A549 (cell line): ENCODE measurements around the gene CSPG4. TPM values are rescaled to one million over a fixed set of nuclear protein-coding genes. Genes with fewer than 3 reads are reported as not detected.

Source experiments
- ATAC-seq, 2 experiments: fragments of 200-7000 bp in 1 of 2; fragments of >200 bp in 1 of 2; cut with Nextera tagmentation in 1 of 2; cut with Tn5 transposase in 1 of 2; 3 replicates each; pipeline versions ENCODE4 v1.8.0 to v1.9.1; 2018 to 2020; ENCODE audit warnings: mild to moderate bottlenecking in 1 of 2, moderate library complexity in 1 of 2
- CTCF ChIA-PET: fragments of 300-600 bp; sonication (Branson Sonifier 250); formaldehyde crosslinking; extraction: SDS; loops from one replicate; lab custom pipeline; 2021; ENCODE audit warnings: antibody characterized with exemption, inconsistent platforms; lab: Yijun Ruan, JAX
- POLR2A ChIA-PET: fragments of 350-600 bp; formaldehyde crosslinking; extraction: SDS; loops from one replicate; lab custom pipeline; 2021; ENCODE audit warnings: antibody characterized with exemption, inconsistent platforms; lab: Yijun Ruan, JAX
- DNase-seq, 2 experiments: peaks; one replicate each; pipeline versions ENCODE4 v3.0.0 to v3.0.0-alpha.2; 2011 to 2016; ENCODE audit warnings: low read depth in 1 of 2, low spot score in 1 of 2
- FAIRE-seq: peaks from 2 replicates; lab custom pipeline; 2011; peaks lifted over from hg19 to GRCh38; lab: Jason Lieb, UNC
- H3K27ac ChIP-seq, 2 experiments: fragments of >200 bp; sonication (Bioruptor Twin); formaldehyde crosslinking; 3 replicates each; pipeline ENCODE4 v1.5.1; 2016 to 2017
- H3K4me1 ChIP-seq: fragments of >200 bp; sonication (Bioruptor Twin); formaldehyde crosslinking; 3 replicates; pipeline ENCODE4 v1.6.1; 2016
- H3K4me2 ChIP-seq: fragments of >200 bp; sonication (Bioruptor Twin); formaldehyde crosslinking; 3 replicates; pipeline ENCODE4 v1.6.1; 2016
- H3K4me3 ChIP-seq: fragments of >200 bp; sonication (Bioruptor Twin); formaldehyde crosslinking; 3 replicates; pipeline ENCODE4 v1.5.1; 2016
- H3K9me3 ChIP-seq: fragments of >200 bp; sonication (Bioruptor Twin); formaldehyde crosslinking; 3 replicates; pipeline ENCODE4 v1.6.1; 2016
- CHD2 ChIP-seq: fragments of 150-350 bp; IDR thresholded peaks from 2 replicates; pipeline ENCODE4 v1.6.1; 2014; ENCODE audit warnings: low read length; ENCODE audit not compliant: partially characterized antibody
- CTCF ChIP-seq: fragments of >200 bp; sonication (Bioruptor Twin); formaldehyde crosslinking; IDR thresholded peaks from 3 replicates; pipeline ENCODE4 v1.5.1; 2016
- EHMT2 ChIP-seq: fragments of 200-600 bp; sonication (generic); IDR thresholded peaks from 2 replicates; pipeline ENCODE4 v1.6.1; 2016; ENCODE audit warnings: antibody characterized with exemption, low read depth, mild to moderate bottlenecking, moderate library complexity
- EP300 ChIP-seq, 2 experiments: fragments of >200 bp; sonication (Bioruptor Twin); formaldehyde crosslinking; IDR thresholded peaks; 2 replicates in 1 of 2; 3 replicates in 1 of 2; pipeline ENCODE4 v1.6.1; 2016 to 2017
- HOXB5 ChIP-seq: fragments of 250-450 bp; sonication (Bioruptor Pico); IDR thresholded peaks from 2 replicates; pipeline ENCODE4 v1.5.0; 2020; ENCODE audit warnings: mild to moderate bottlenecking, moderate library complexity
- JUNB ChIP-seq: fragments of >200 bp; sonication (Bioruptor Twin); formaldehyde crosslinking; IDR thresholded peaks from 2 replicates; pipeline ENCODE4 v1.6.1; 2016
- KDM1A ChIP-seq: fragments of 200-600 bp; sonication (generic); IDR thresholded peaks from 2 replicates; pipeline ENCODE4 v1.6.1; 2016; ENCODE audit warnings: low read depth, mild to moderate bottlenecking
- POLR2A ChIP-seq: IDR thresholded peaks from 2 replicates; pipeline ENCODE4 v1.6.1; 2012; ENCODE audit warnings: mild to moderate bottlenecking, low read length
- REST ChIP-seq: fragments of 200-600 bp; sonication (generic); IDR thresholded peaks from 2 replicates; pipeline ENCODE4 v1.6.1; 2016; ENCODE audit warnings: antibody characterized with exemption, mild to moderate bottlenecking, moderate library complexity
- RNF2 ChIP-seq: fragments of 200-600 bp; sonication (generic); IDR thresholded peaks from 2 replicates; pipeline ENCODE4 v1.6.1; 2016; ENCODE audit warnings: low read depth, mild to moderate bottlenecking, antibody characterized with exemption, moderate library complexity, borderline replicate concordance
- TFCP2L1 ChIP-seq: fragments of 250-450 bp; sonication (Bioruptor Pico); IDR thresholded peaks from 2 replicates; pipeline ENCODE4 v1.5.0; 2021; ENCODE audit warnings: mild to moderate bottlenecking
- WGBS: methylation state at CpG from one replicate; pipeline ENCODE4 v1.1.6; 2017; ENCODE audit errors: missing lambda C conversion rate; 5-methylcytosine and 5-hydroxymethylcytosine counted together
- polyA plus RNA-seq, 4 experiments: library from polyadenylated mRNA; depleted of rRNA in 3 of 4; stranded (reverse); fragments of >200 nt; fragmentation: RNase III in 1 of 4; extraction: RNeasy Plus Mini Kit Qiagen cat#74134 plus additional on column Dnase treatment in 1 of 4; gene quantifications; 2 replicates in 3 of 4; 3 replicates in 1 of 4; pipeline ENCODE4 v1.2.3, GENCODE V29; 2011 to 2017
- TF ChIP-seq, protein P1 (sequence below): fragments of >200 bp; sonication (Bioruptor Twin); formaldehyde crosslinking; IDR thresholded peaks from 2 replicates; pipeline ENCODE4 v1.6.1; 2016
- TF ChIP-seq, protein P2 (sequence below): IDR thresholded peaks from 2 replicates; pipeline ENCODE4 v1.6.1; 2012
- TF ChIP-seq, protein P3 (sequence below): fragments of 250-450 bp; sonication (Bioruptor Pico); IDR thresholded peaks from 2 replicates; pipeline ENCODE4 v1.5.0; 2020; ENCODE audit warnings: low read depth, mild to moderate bottlenecking, moderate library complexity
- TF ChIP-seq, protein P4 (sequence below): fragments of 450-650 bp; IDR thresholded peaks from 2 replicates; pipeline ENCODE4 v1.6.1; 2014; ENCODE audit warnings: antibody characterized with exemption

The CSPG4 gene
- polyA plus RNA-seq, 2 of the 4 experiments (the other 2 are of a cell fraction): 0.01 to 0.06 TPM

DNA sequence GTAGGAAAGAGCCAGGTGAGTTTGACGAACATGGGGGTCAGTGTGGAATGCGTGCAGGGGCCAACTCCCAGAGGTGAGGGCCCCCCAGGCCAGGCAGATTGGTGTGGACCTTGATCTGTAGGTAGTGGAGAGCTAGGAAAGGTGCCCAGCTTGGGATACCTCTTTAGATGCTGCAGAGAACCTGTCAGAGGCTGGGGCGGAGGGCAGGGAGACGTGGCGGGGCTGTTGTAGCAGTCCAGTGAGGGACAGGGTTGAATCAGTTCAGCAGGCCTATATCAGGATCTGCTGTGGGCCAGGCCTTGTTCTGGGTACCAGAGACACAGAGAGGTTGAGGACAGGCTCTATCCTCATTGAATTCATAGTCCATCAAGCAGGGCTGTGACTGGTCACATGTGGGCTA, 56.3 kb downstream of the CSPG4 start:
- Histone ChIP-seq H3K27ac (no peak overlapping the region), H3K9me3 (no peaks in the 10 kb centered on the region), H3K4me3 (no peak overlapping the region), H3K4me2 (no peak overlapping the region), H3K4me1 (peaks cover 26% of the 10 kb centered on the region)
- no peak for DNase-seq
- CTCF ChIA-PET: interaction anchor here (1.2 to 7.1 kb wide), 3 partner anchors 8 to 21 kb away, joined by 3 to 56 read pairs (median 4); partner anchors contain the start of gene SNX33
- no peak for ATAC-seq
- TF ChIP-seq TFCP2L1 (no peak), KDM1A (no peak), CTCF (no peak), RNF2 (no peak)
- TF ChIP-seq, protein P1, sequence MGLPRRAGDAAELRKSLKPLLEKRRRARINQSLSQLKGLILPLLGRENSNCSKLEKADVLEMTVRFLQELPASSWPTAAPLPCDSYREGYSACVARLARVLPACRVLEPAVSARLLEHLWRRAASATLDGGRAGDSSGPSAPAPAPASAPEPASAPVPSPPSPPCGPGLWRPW: no peak
- TF ChIP-seq, protein P2, sequence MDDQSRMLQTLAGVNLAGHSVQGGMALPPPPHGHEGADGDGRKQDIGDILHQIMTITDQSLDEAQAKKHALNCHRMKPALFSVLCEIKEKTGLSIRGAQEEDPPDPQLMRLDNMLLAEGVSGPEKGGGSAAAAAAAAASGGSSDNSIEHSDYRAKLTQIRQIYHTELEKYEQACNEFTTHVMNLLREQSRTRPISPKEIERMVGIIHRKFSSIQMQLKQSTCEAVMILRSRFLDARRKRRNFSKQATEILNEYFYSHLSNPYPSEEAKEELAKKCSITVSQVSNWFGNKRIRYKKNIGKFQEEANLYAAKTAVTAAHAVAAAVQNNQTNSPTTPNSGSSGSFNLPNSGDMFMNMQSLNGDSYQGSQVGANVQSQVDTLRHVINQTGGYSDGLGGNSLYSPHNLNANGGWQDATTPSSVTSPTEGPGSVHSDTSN: no peak
- TF ChIP-seq, protein P3, sequence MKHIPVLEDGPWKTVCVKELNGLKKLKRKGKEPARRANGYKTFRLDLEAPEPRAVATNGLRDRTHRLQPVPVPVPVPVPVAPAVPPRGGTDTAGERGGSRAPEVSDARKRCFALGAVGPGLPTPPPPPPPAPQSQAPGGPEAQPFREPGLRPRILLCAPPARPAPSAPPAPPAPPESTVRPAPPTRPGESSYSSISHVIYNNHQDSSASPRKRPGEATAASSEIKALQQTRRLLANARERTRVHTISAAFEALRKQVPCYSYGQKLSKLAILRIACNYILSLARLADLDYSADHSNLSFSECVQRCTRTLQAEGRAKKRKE (CRISPR knock-in tag): no peak
- POLR2A ChIA-PET: no interaction called here
- WGBS: 93% methylated on average over 5 of the region's 5 CpGs
- no peak for FAIRE-seq

- ChIA-PET POLR2A (no interaction called here), CTCF (interaction anchor here (1.1 to 7.1 kb wide), 4 partner anchors 8 to 147 kb away, joined by 3 to 56 read pairs (median 4); partner anchors contain the start of gene SNX33)
- Histone ChIP-seq H3K27ac (no peak overlapping the region), H3K4me2 (no peak overlapping the region), H3K4me3 (no peak overlapping the region), H3K4me1 (peaks cover 26% of the 10 kb centered on the region), H3K9me3 (no peaks in the 10 kb centered on the region)
- no peak for DNase-seq
- WGBS: 74% methylated on average over 4 of the region's 4 CpGs
- TF ChIP-seq JUNB: no peak
- no peak for TF ChIP-seq EP300 (IDR thresholded peaks at IDR 0.05)
- TF ChIP-seq, protein P4, sequence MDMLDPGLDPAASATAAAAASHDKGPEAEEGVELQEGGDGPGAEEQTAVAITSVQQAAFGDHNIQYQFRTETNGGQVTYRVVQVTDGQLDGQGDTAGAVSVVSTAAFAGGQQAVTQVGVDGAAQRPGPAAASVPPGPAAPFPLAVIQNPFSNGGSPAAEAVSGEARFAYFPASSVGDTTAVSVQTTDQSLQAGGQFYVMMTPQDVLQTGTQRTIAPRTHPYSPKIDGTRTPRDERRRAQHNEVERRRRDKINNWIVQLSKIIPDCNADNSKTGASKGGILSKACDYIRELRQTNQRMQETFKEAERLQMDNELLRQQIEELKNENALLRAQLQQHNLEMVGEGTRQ: no peak
- TF ChIP-seq REST: no peak
- no peak for TF ChIP-seq POLR2A
- no peak for TF ChIP-seq CHD2
- no peak for TF ChIP-seq EHMT2
- TF ChIP-seq HOXB5: no peak
- no peak for ATAC-seq
- FAIRE-seq: no peak
Observed at GRCh38 chr15:75655931-75656330, 56.7 kb downstream of the CSPG4 start.
